Embryonic facial prominence (tissue), 1 donor: ENCODE data around the gene POC1A.
"Not testable (repeated sequence)": the region's sequence is repeated elsewhere in the genome, so short reads cannot be mapped to it uniquely, and the experiment has no call there.

ENCODE experiments used
- DNase-seq: peaks from one replicate; pipeline ENCODE4 v3.0.0-alpha.2; 2016; ENCODE audit errors: extremely low spot score

Gene POC1A

DNA sequence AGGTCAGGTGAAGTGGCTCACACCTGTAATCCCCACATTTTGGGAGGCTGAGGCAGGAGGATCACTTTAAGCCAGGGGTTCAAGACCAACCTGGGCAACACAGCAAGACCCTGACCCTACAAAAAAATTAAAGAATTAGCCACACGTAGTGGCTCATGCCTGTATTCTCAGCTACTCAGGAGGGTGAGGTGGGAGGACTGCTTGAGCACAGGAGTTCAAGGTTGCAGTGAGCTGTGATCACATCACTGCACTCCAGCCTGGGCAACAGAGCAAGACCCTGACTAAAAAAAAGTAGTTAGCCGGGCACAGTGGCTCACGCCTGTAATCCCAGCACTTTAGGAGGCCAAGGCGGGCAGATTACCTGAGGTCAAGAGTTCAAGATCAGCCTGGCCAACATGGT is 2.2 kb downstream of the POC1A start:
- not testable (repeated sequence) for DNase-seq

DNA sequence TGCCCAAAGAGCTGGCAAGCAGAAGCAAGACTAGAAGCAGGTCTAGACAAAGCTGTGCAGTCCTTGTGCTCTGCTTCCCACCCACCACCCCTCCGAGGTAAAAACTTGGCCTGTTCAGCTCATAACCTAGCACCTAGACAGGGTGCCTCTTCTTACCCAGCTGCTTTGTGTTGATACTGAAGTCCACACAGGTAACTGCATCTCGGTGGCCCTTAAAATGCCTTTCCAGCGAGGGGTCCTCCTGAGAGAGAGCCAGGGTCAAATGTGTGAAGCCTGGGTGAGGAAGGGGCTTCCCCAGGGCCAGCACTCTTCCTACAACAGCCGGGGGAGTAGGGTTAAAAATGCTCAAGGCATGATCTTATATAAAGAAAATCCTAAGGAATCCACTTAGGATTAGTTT is 3.4 kb downstream of the POC1A start:
- DNase-seq: no peak

DNA sequence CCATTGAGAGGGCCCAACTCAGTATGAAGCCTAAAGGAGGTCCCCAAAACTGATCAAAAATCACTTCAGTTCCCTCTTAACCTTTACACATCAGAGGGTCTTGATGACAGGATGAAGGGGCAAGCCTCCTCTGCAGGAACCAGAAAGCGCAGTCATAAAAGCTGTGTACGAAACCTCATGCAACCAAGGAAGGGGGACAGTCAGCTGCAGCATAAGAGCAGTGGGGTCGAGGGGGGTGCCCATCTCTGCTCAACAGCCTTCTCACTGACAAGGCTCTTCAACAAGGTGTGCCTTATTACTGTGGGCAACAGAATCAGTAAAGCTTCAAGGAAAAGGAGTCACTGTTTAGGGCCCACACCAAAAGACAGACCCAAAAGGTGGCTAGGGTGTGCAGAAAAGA is 3.9 kb downstream of the POC1A start:
- DNase-seq: no peak

DNA sequence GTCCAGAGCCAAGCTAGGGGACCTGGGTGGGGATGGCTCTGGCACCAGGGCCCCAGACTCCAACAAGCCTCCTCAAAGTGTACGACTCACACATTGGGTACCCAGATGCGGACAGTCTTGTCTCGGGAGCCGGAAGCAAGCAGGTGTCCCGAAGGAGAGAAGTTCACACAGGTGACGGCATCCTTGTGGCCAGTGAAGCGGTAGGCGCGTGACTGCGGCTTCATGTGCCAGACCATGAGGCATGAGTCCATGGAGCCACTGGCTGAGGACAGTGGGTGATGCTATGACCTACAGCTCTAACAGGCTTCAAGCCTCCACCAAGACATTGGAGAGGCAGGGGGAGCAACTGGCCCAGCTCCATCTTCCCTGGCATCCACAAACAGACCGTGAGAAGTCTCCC is 4.5 kb downstream of the POC1A start:
- DNase-seq: no peak

DNA sequence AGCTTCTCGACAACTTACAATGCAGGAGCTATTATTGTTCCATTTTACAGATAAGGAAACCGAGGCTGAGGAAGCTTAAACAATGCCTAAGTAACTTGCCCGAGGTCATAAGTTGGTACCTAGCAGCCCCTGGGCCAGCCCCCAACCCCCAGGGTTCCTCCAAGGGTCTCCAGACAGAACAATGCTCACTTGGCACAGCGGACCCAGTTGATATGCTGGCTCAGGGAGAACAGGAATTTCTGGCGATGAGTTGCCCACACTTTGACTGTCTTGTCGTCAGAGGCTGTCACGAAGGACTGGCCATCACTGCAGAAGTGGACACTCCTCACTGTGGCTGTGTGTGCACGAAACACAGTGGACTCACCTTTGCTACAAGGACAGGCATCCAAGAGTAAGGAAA is 5.2 kb downstream of the POC1A start:
- DNase-seq: no peak

DNA sequence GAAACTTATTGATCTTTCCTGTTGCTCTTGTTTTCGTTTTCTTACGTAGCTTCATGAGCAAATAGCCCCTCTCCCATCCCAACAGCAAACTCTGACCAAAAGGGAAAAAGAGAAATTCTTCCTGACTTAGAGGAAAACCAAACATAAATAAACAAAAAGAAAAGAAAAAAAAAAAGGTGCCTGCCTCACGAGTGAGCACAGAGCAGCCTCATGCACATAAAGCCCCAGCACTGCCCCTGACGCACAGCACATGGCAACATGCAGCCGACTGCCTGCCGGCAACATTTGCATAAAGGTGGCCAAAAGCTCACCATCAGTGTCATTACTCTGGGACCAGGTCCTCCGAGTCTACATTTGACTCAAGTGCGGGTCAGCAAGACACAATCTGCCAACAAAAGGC is 6.4 kb downstream of the POC1A start:
- no peak for DNase-seq

DNA sequence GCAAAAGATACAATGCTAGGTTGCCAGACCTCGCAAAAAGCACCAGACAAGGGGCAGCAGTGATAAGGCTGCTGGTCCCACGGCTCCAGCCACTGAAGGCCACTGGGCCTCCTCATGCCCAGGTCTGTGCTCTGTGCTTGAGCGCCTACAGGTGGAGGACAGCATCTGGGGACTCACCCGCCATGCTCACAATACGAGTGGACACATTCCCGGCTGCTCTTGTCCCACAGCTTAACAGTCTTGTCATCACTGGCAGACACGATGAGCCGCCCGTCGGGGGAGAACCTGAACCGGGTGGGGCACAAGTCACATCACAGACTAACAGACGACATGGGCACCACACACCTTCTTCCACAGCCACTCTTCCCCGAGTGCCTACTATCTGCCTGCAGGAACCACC is 7.4 kb downstream of the POC1A start:
- DNase-seq: no peak

DNA sequence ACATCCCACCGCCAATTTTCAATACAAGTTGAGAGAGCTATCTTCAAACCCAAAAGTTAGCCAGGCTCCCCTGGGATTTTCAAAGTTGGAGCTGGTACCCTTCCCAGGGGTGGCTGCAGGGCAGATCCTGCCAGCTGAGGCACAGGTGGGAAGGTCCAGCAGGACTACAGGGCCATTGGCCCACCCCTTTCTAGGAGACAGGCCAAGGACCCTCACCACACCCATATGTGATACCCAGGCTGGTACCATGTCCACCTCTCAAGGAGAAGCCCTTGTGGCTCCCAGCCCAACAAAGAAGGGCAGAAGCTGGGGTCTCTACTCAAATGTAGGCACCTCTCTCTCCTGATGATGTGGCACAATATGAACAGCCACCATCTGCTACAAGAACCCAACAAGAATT is 8.0 kb downstream of the POC1A start:
- DNase-seq: no peak

DNA sequence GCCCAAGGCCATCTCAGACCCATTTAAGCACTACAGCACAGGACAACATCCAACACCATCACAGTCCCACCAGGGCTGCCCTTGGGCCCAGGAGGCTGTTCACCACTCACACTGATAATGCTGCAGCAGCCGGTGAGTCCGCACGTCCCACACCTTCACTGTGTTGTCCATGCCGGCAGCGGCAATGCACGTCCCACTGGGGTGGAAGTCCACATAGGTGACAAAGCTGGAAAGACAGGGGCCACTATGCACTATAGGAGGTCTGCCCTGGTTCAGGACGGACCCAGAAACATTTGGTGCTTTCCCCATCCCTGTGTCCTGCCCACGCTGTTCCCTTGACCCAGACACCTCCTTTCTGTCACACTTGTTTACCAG is 8.5 kb downstream of the POC1A start:
- no peak for DNase-seq

DNA sequence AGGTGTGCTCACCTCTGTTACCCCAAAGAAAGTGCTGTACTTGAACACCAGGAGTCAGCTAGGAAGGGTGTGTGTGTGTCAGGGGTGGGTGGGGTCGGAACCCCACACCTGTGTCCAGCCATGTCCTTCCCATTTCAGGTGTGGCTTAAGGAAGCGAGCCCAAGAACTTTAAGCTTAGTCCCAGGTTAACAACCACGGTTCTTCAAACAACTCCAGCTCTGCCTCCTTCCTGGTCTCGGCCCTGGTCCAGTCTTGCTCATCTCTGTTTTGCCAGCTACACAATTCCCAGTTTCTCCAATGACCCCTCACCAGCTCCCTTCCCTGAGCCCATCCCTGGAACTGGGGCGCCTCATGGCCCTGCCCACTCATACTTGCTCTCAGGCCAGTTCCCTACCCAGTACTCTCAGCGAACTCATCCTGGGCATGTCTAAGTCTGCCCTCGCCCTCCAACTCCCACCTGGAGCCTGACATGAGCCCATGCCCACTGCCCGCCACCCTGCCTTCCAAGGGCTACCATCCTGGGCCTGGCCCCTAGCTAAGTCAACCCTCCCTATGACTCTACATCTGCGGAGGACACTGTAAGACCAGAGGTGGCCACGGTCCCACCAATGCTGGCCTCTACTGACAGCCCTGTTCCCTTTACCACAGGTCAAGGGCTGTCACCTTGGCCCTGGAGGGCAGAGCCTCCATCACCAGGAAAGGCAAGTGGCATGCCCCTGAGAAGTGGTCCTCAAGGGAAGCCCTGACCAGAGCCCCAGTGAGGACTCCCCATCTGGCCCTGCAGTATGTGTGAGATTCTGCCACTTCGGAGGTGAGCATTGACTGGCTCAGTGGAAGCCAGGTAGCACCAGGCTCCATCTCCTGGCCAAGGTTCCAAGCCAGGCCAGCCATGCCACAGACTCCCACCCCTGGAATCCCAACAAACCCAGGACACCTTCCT is 9.2 kb downstream of the POC1A start:
- no peak for DNase-seq

DNA sequence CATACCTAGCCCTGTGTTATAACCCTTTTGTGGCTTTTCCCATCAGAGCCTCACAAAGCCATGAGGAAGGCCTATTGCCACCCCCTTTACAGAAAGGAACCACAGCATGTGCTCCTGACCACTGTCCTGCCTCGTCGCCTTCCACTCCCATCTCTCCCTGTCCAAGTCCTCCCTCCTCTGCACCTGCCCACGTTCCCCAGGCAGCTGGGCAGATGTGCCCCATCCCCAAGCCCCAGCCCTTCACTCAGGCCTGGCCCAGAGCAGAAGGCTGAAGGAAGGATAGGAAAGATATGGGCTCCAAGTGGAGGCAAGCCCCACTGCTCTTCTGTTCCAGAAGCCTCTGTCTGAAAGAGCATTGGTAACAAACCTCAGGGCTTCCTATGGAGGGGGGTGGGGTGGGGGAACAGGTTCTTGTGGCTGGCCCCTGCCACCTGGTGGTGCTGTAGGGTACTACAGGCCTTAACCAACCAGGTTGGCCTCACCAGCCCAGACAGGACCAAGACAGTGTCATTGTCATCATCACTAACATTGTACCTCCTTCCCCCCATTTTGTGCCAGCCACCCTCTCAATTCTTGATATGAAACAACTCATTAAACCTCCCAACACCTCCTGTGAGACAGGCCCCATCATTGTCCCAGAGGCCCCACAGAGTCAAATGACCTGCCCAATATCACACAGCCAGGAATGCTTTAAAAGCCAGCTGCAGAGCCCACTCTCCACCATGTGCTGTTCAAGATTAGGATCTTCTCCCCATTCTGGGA is 10.0 kb downstream of the POC1A start:
- DNase-seq: peak; percentile 53

DNA sequence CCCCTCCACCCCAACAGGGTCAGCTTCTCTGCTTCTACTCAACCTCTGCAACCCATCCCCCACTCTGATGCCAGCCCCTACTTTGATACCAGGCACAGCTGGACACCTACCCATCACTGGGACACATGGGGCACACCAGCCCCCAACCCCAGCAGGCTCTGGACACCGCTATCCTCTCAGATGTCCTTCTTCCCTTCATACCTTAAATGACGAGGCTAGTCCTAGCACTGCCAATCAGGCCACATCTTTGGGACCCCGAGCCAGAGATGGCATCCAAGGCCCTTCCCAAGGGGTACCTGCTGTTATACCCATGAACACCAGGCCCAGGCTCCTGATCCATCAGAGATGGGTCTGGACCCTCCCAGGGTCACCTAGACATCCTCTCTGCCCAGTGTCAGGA is 10.6 kb downstream of the POC1A start:
- no peak for DNase-seq

DNA sequence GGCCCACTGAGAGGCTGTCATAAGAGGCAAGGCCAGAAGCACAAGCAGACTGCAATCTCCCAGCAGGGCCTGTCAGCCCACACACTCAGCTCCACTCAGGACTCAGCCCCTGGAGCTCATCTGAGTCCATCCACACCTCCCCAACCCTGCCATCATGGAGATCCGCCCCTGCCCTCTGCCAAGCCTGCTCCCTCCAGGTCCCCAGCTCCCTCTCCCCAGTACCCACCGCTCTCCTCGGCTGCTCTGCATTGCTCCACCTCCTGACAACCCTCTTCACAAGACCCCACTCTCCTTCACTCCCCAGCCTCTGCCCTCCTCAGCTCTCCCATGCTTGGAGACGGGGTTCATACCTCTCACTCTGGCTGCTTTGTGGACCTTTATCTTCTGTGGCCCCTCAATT is 11.1 kb downstream of the POC1A start:
- no peak for DNase-seq

DNA sequence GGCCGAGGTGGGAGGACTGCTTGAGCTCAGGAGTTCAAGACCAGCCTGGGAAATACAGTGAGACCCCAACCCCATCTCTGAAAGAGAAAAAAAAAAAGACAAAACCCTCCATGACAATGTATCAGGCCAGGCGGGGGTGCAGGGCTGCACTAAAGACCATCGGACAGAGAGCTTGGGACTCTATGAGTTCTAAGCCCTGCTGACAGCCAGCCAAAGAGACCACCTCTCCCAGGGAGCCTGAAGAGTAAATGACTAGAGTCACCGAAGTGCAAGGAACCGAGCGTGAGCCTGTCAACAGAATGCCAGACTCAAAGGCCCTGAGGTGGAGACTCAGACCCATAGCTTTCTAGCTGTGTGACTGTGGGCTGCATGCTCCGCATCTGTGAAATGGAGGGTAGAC is 12.5 kb downstream of the POC1A start:
- DNase-seq: no peak

DNA sequence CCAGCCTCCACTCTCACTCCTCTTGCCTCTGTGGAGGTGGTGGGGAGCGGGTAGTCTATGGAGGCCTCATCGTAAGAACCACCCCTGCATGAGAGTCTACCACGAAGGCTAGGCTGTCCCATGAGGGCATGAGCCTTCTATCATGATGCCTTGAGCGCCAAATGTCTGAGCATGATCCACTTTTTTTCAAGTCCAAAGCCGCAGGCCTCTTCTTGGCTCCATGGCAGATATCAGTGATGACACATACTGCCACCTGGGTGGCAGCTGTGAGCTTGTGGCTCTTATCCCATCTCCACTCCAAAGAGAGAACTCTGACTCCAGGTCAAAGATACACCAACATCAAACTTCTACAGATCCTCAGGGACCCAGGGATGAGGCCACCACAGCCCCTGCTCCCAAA is 13.5 kb downstream of the POC1A start:
- DNase-seq: no peak

DNA sequence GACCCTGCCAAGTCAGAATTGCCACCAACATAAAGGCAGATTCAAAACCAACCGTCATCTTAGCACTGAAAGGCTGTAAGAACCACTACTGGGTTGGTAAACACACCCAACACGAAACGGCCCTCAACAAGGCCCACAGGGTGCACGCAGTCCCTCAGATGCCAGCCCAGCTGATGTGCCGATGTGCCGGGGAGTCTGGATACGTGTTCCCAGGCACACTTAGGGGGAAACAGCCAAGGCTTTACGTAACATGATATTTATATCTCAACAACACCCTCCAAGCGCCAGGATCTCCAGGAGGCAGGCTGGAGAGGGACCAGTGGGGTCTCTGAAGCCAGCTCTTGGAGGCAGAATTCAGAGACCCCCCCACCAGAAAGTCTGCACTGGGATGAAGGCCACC is 14.2 kb downstream of the POC1A start:
- DNase-seq: no peak

DNA sequence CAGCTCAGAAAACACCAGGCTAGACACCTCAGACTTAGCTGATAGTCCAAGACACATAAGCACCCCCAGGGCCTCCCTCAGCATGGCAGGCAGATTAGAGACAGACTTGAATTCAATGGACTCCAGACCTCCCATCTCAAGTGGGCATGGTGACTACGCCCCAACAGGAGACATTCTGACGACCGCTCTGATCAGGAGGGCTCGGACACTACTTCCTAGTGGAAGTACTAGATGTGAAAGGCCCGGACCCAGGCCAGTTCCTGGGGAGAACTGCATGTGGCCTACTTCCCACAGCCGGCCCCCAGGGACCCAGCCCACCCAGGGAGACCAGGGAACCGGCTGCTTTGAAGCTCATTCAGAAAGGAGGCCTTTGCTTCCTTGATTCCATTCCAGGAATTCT is 16.9 kb downstream of the POC1A start:
- no peak for DNase-seq

DNA sequence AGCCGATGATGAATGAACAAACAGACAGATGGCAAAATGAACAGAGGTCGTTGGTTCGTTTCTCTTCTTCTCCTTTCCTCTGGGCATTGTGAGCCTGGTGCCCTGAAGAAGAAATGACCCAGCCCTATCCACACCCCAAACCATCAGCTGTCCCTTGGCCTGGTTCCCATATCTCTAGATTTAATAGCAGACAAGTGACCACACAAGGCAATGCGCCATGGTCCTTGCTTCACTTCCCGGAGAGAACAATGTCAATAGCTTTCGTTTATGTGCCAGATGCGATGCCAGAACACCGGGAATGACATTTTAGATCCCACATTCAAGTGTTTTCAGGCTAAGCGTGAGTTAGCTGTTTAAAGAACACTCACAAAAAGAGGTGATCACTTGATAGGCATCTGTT is 17.7 kb downstream of the POC1A start:
- no peak for DNase-seq

DNA sequence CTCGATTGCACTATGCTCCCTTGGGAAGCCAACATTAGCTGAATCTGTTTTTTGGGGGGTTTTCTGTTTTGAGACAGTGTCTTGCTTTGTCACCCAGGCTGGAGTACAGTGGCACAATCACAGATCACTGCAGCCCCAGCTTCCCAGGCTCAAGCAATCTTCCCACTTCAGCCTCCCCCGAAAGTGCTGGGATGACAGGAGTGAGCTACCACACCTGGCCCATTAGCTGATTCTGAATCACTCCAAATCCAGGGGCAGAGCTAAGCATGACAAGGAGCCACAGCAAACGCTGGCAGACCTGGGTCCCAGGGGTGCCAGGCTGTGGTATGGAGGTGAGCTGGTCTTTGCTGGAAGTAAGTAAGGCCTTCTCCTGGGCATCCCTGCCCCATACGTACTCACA is 18.9 kb downstream of the POC1A start:
- no peak for DNase-seq

DNA sequence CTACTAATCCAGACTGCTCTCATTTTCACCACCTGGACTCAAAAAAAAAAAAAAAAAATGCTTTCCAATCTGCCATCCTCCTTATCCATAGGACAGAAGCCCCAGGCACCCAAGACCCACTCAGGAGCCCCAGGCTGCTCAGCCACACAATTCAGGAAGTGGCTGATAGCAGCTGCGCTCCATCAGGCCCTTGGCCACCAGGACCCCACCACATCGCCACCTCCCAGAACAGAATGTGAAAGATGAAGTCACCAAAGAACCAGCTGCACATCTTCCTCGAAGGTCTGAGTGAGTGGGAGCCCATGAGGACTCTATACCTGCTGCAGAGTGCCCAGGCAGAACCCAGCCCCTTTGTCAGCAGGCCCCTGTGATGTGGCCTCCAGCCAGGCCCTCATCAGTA is 19.5 kb downstream of the POC1A start:
- no peak for DNase-seq

DNA sequence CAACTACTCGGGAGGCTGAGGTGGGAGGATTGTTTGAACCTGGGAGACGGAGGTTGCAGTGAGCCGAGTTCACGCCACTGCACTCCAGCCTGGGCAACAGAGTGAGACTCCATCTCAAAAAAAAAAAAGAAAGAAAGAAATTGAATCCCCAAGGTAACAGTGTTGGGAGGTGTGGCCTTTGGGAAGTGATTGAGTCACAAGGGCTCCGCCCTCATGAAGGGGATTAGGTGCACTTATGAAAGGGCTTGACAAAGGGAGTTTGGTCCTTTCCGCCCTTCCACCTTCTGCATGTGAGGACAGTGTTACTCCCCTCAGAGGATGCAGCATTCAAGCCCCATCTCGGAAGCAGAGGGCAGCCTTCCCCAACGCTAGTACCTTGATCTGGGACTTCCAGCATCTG is 21.3 kb downstream of the POC1A start:
- DNase-seq: no peak

DNA sequence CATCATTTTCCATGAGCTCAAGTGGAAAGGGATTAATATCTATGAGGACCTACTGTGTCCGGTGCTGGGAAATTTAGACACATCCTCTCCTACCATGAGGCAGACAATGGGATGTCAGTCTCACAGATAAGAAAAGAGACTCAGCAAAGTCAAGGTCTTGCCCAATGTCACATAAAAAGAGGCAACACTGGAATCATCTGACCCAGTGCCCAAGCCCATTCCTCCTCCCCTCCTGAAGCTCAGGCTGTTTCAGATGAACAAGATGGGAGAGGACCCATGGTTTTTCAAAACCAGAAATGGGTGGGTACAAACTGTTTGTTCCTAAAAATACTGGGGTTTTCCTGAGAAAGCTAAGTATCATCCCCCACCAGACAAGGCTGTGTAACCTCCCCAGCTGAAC is 22.2 kb downstream of the POC1A start:
- DNase-seq: no peak

DNA sequence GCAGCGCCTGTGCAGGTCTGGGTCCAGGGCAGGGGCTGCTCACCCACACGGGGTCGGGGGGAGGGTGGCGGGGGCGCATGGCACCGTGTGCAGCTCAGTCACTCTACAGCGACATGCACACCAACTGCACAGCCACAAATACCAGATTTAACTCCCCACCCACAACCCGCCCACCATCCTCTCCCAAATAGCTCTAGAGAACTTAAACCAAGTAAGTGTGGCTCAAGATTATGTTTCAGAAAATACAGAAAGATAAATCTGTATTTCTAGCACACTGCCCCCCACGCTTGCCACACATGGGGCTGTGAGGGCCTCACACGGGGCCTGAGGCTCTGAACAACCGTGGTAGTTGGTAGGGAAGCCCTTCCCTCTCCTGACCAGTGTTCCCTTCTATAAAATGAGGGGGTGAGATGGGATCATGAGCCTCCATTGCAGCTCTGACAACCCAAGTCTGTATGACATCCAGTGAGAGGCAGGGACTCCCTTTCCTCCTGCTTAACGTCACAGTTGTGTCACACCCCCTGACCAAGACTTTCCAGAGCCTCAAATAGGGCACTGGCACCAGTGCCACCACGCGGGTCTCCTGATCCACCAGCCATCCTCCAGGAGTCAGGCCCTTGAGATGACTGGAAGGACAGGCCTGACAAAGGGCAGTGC is 23.1 kb downstream of the POC1A start:
- DNase-seq: no peak
